Osteocyte (in vitro differentiated cells): ENCODE measurements around the gene STXBP2. TPM values are rescaled to one million over a fixed set of nuclear protein-coding genes. Genes with fewer than 3 reads are reported as not detected.

Experiments used
- DNase-seq: peaks from one replicate; pipeline ENCODE4 v3.0.0; 2021; ENCODE audit warnings: mixed read lengths; ENCODE audit not compliant: unreplicated experiment; ENCODE audit errors: extremely low spot score
- H3K27ac Mint-ChIP-seq: one replicate; pipeline ENCODE4 v1.8.0; 2021; ENCODE audit warnings: mild to moderate bottlenecking, mixed read lengths; ENCODE audit not compliant: unreplicated experiment
- H3K27me3 Mint-ChIP-seq: one replicate; pipeline ENCODE4 v1.8.0; 2021; ENCODE audit warnings: mixed read lengths; ENCODE audit not compliant: unreplicated experiment
- H3K36me3 Mint-ChIP-seq: one replicate; pipeline ENCODE4 v1.8.0; 2021; ENCODE audit warnings: mixed read lengths; ENCODE audit not compliant: unreplicated experiment
- H3K4me1 Mint-ChIP-seq: one replicate; pipeline ENCODE4 v1.8.0; 2021; ENCODE audit warnings: mixed read lengths; ENCODE audit not compliant: unreplicated experiment
- H3K4me3 Mint-ChIP-seq: one replicate; pipeline ENCODE4 v1.8.0; 2021; ENCODE audit warnings: mild to moderate bottlenecking, moderate library complexity, mixed read lengths; ENCODE audit not compliant: unreplicated experiment
- H3K9me3 Mint-ChIP-seq: one replicate; pipeline ENCODE4 v1.8.0; 2021; ENCODE audit warnings: mixed read lengths; ENCODE audit not compliant: unreplicated experiment
- CTCF ChIP-seq: fragments of 200-600 bp; sonication (generic); IDR thresholded peaks from 2 replicates; pipeline ENCODE4 v1.5.0; 2021; ENCODE audit warnings: antibody characterized with exemption, mild to moderate bottlenecking, moderate library complexity
- total RNA-seq: library from RNA; stranded (reverse); gene quantifications from 2 replicates; pipeline ENCODE4 v1.2.1, GENCODE V29; 2021

Gene STXBP2
- total RNA-seq, 1 donor from 2014 or later: 13.6 TPM

GRCh38 chr19:7596211-7596937 is 40.5 kb upstream of the STXBP2 start:
- peak overlapping the region; percentile 47 for H3K4me3 Mint-ChIP-seq

GRCh38 chr19:7597689-7598088 is 39.2 kb upstream of the STXBP2 start:
- Mint-ChIP-seq H3K4me3 (no peak overlapping the region), H3K9me3 (no peaks in the 10 kb centered on the region), H3K27ac (no peak overlapping the region), H3K36me3 (no peaks in the 10 kb centered on the region), H3K4me1 (peaks cover 3% of the 10 kb centered on the region), H3K27me3 (peaks cover 45% of the 10 kb centered on the region)
- no peak for DNase-seq
- no peak for TF ChIP-seq CTCF

More at GRCh38 chr19:7596211-7596937, 40.5 kb upstream of the STXBP2 start:
- no peak for TF ChIP-seq CTCF
- no peak overlapping the region for H3K27ac Mint-ChIP-seq
- H3K9me3 Mint-ChIP-seq: no peaks in the 10 kb centered on the region
- no peaks in the 10 kb centered on the region for H3K36me3 Mint-ChIP-seq
- DNase-seq: no peak
- peaks cover 41% of the 10 kb centered on the region for H3K27me3 Mint-ChIP-seq
- H3K4me1 Mint-ChIP-seq: peaks cover 3% of the 10 kb centered on the region

GRCh38 chr19:7598180-7598579 is 38.7 kb upstream of the STXBP2 start:
- H3K4me1 Mint-ChIP-seq: peaks cover 3% of the 10 kb centered on the region
- H3K27ac Mint-ChIP-seq: no peak overlapping the region
- DNase-seq: no peak
- no peak overlapping the region for H3K4me3 Mint-ChIP-seq
- no peaks in the 10 kb centered on the region for H3K36me3 Mint-ChIP-seq
- no peaks in the 10 kb centered on the region for H3K9me3 Mint-ChIP-seq
- no peak for TF ChIP-seq CTCF
- H3K27me3 Mint-ChIP-seq: peaks cover 45% of the 10 kb centered on the region

GRCh38 chr19:7600721-7601120 is 36.2 kb upstream of the STXBP2 start:
- no peak for DNase-seq
- Mint-ChIP-seq H3K4me1 (no peaks in the 10 kb centered on the region), H3K4me3 (no peak overlapping the region), H3K9me3 (no peaks in the 10 kb centered on the region), H3K27ac (no peak overlapping the region), H3K27me3 (peaks cover 24% of the 10 kb centered on the region), H3K36me3 (no peaks in the 10 kb centered on the region)
- TF ChIP-seq CTCF: no peak

GRCh38 chr19:7602240-7602934 is 34.5 kb upstream of the STXBP2 start:
- DNase-seq: no peak
- H3K9me3 Mint-ChIP-seq: no peaks in the 10 kb centered on the region
- H3K4me1 Mint-ChIP-seq: no peaks in the 10 kb centered on the region
- H3K4me3 Mint-ChIP-seq: no peak overlapping the region
- H3K27me3 Mint-ChIP-seq: peaks cover 18% of the 10 kb centered on the region
- H3K36me3 Mint-ChIP-seq: no peaks in the 10 kb centered on the region
- TF ChIP-seq CTCF: no peak
- H3K27ac Mint-ChIP-seq: no peak overlapping the region
